Parathyroid adenoma (tissue), 2 donors: ENCODE data around the gene AMPD3.

Source experiments
- H2AFZ ChIP-seq: fragments of 300-600 bp; sonication (generic); one replicate; pipeline ENCODE4 v1.7.0; 2017; ENCODE audit warnings: antibody characterized with exemption, mild to moderate bottlenecking
- H3K27ac ChIP-seq: fragments of 300-600 bp; sonication (generic); one replicate; pipeline ENCODE4 v1.7.0; 2017
- H3K27me3 ChIP-seq: fragments of 300-600 bp; sonication (generic); one replicate; pipeline ENCODE4 v1.7.0; 2017; ENCODE audit warnings: low read length; ENCODE audit not compliant: control insufficient read depth, insufficient read depth
- H3K36me3 ChIP-seq: fragments of 300-600 bp; sonication (generic); one replicate; pipeline ENCODE4 v1.7.0; 2017; ENCODE audit warnings: low read length; ENCODE audit not compliant: control insufficient read depth, insufficient read depth
- H3K4me1 ChIP-seq: fragments of 300-600 bp; sonication (generic); one replicate; pipeline ENCODE4 v1.7.0; 2017; ENCODE audit warnings: control low read depth
- H3K4me2 ChIP-seq: fragments of 300-600 bp; sonication (generic); one replicate; pipeline ENCODE4 v1.7.0; 2017; ENCODE audit warnings: low read length
- H3K4me3 ChIP-seq: fragments of 300-600 bp; sonication (generic); one replicate; pipeline ENCODE4 v1.7.0; 2017; ENCODE audit warnings: low read depth, low read length
- H3K79me2 ChIP-seq: fragments of 300-600 bp; sonication (generic); one replicate; pipeline ENCODE4 v1.7.0; 2017; ENCODE audit warnings: control low read depth
- H3K9ac ChIP-seq: fragments of 300-600 bp; sonication (generic); one replicate; pipeline ENCODE4 v1.7.0; 2017; ENCODE audit warnings: mild to moderate bottlenecking
- H3K9me3 ChIP-seq: fragments of 300-600 bp; sonication (generic); one replicate; pipeline ENCODE4 v1.7.0; 2017; ENCODE audit warnings: low read length; ENCODE audit not compliant: control insufficient read depth
- TF ChIP-seq, protein P1 (sequence below): fragments of 300-600 bp; sonication (generic); IDR thresholded peaks from one replicate; pipeline ENCODE4 v1.7.0; 2017; ENCODE audit warnings: antibody characterized with exemption, mild to moderate bottlenecking
- donor health status: primary hyperparathyroidism.

AMPD3 gene

DNA sequence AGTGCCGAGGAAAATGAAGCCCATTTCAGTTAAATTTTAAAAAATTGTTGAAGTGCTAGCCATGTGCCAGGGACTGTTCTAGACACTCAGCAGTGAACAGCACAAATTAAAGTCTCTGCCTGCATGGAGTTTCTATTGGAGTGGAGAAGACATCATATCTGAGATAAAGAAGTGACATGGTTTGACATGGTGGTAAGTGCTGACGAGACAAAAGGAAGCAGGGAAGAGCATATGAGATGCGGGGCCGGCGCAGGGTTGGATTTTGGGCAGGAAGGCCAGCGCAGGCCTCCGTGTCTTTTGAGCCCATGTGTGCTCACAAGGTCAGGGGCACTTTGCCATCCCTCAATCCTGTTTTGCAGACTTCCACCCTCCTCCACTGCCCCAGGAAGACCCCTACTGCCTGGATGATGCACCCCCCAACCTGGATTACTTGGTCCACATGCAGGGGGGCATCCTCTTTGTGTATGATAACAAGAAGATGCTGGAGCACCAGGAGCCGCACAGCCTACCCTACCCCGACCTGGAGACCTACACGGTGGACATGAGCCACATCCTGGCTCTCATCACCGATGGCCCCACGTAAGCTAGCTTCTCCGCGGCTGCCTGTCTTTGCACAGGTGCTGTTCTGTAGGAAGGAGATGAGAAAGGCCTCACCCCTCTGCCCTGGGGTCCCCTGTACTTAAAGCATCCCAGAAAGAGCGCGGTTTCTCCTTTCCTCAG, 29.6 kb downstream of the AMPD3 start:
- no peak overlapping the region for H3K9ac ChIP-seq
- no peak overlapping the region for H3K4me2 ChIP-seq
- no peaks in the 10 kb centered on the region for H3K79me2 ChIP-seq
- H3K36me3 ChIP-seq, result no peaks in the 10 kb centered on the region
- TF ChIP-seq, protein P1, sequence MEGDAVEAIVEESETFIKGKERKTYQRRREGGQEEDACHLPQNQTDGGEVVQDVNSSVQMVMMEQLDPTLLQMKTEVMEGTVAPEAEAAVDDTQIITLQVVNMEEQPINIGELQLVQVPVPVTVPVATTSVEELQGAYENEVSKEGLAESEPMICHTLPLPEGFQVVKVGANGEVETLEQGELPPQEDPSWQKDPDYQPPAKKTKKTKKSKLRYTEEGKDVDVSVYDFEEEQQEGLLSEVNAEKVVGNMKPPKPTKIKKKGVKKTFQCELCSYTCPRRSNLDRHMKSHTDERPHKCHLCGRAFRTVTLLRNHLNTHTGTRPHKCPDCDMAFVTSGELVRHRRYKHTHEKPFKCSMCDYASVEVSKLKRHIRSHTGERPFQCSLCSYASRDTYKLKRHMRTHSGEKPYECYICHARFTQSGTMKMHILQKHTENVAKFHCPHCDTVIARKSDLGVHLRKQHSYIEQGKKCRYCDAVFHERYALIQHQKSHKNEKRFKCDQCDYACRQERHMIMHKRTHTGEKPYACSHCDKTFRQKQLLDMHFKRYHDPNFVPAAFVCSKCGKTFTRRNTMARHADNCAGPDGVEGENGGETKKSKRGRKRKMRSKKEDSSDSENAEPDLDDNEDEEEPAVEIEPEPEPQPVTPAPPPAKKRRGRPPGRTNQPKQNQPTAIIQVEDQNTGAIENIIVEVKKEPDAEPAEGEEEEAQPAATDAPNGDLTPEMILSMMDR, result no peak
- no peaks in the 10 kb centered on the region for H3K27me3 ChIP-seq
- peaks cover 16% of the 10 kb centered on the region for H3K4me1 ChIP-seq
- H3K27ac ChIP-seq, result peak overlapping the region; percentile 24
- no peak overlapping the region for H3K4me3 ChIP-seq
- no peak overlapping the region for H2AFZ ChIP-seq
- H3K9me3 ChIP-seq, result no peaks in the 10 kb centered on the region

DNA sequence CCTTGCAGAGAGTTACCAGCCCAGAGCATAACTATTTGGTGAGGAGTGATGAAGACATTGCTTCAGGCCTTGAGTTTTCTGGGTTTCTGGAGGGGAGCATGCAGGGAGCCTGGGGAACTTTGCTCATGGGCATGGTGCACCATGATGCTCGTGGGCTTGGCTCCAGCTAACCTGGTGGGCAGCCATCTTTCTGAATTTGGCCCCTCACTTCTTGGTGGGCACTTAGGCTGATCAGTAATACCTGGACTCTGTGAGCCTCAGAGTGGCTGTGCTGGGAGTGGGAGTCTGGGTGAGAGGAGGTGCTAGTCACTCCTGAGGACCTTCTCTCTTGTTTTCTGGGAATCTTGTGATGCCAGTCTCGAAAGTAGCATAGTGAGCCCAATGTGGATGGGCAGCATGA, 30.6 kb downstream of the AMPD3 start:
- Histone ChIP-seq H3K4me3 (no peak overlapping the region), H3K79me2 (no peaks in the 10 kb centered on the region), H3K4me1 (peaks cover 27% of the 10 kb centered on the region), H3K27me3 (no peaks in the 10 kb centered on the region), H3K9ac (no peak overlapping the region), H3K4me2 (no peak overlapping the region), H2AFZ (no peak overlapping the region), H3K27ac (no peak overlapping the region), H3K36me3 (no peaks in the 10 kb centered on the region), H3K9me3 (no peaks in the 10 kb centered on the region)
- TF ChIP-seq, protein P1, result no peak

DNA sequence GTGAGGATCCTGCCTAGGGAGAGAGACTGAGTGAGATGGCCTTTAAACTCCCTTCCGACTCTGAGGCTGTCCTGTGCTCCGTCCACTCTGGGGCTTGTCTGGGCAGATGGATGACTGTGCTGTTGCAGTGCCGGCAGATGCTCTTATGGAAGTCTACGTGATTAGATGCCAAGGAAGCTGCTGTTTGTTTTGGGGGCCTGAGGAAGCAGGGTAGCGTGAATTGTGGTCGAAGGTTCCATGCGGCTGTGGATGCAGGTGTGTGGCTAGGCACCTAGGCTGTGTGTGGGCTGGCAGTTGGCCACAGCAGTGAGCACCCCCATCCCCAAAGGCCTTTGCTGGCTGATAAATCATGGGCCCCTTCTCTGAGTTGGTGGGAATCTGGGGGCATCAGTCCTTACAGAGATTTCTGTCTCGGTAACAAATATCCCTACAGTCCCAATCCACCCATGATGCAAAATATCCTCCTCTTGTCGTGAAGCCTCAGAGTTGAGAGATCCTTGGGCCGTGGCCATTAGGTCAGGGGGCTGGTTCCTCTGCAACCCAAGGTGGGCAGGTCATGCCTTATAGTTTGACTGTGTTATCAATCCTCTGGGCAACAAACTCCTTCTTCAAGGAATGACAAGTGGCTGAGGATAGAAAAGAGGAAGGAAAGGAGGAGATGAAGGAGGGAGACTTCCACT, 31.2 kb downstream of the AMPD3 start:
- Histone ChIP-seq H3K4me2 (no peak overlapping the region), H3K4me3 (no peak overlapping the region), H3K9ac (no peak overlapping the region), H3K36me3 (no peaks in the 10 kb centered on the region), H3K27ac (no peak overlapping the region), H2AFZ (no peak overlapping the region), H3K27me3 (no peaks in the 10 kb centered on the region), H3K9me3 (no peaks in the 10 kb centered on the region), H3K79me2 (no peaks in the 10 kb centered on the region), H3K4me1 (peaks cover 31% of the 10 kb centered on the region)
- TF ChIP-seq, protein P1, result no peak

DNA sequence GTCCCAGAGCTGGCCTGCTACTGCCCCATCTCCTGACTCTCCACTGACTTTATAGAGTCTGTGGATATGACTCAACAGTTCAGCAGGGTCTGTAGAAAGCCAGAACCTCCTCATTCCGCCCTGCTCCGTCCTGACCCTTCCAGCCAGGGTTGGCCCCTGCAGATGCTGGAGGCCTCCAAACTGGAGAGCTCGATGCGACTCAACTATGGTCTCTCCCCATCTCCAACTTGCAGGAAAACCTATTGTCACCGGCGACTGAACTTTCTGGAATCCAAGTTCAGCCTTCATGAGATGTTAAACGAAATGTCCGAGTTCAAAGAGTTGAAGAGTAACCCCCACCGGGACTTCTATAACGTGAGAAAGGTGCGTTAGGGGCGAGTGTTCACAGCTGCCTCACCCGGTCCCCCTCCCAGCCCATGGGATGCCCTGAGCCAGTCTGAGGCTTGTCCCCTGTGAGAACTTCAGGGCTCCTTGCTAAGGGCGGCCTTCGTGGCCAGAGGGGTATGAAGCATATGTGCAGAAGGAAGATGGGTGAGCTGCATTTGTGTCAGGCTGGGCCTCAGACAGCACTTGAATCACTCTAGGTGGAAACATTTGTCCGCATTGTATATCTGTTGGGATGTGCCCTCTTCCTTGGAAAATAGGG, 32.1 kb downstream of the AMPD3 start:
- peaks cover 33% of the 10 kb centered on the region for H3K4me1 ChIP-seq
- no peak overlapping the region for H3K9ac ChIP-seq
- H3K36me3 ChIP-seq, result no peaks in the 10 kb centered on the region
- H3K79me2 ChIP-seq, result no peaks in the 10 kb centered on the region
- no peak overlapping the region for H3K4me2 ChIP-seq
- H3K27me3 ChIP-seq, result no peaks in the 10 kb centered on the region
- TF ChIP-seq, protein P1, result no peak
- H2AFZ ChIP-seq, result no peak overlapping the region
- H3K9me3 ChIP-seq, result no peaks in the 10 kb centered on the region
- no peak overlapping the region for H3K4me3 ChIP-seq
- no peak overlapping the region for H3K27ac ChIP-seq
